Nephron progenitor cell (in vitro differentiated cells): Measurements from ENCODE around the gene CLDN10.
A peak's percentile ranks its signal among the peaks of the same experiment; 100 is the strongest.

Source experiments
- DNase-seq: peaks from one replicate; pipeline ENCODE4 v3.0.0; 2021
- H3K27ac Mint-ChIP-seq: 2 replicates; pipeline ENCODE4 v1.8.0; 2021; ENCODE audit warnings: mild to moderate bottlenecking, moderate library complexity, mixed read lengths
- H3K27me3 Mint-ChIP-seq: 2 replicates; pipeline ENCODE4 v1.8.0; 2021; ENCODE audit warnings: mild to moderate bottlenecking, low read depth, mixed read lengths; ENCODE audit not compliant: poor library complexity
- H3K36me3 Mint-ChIP-seq: 2 replicates; pipeline ENCODE4 v1.8.0; 2021; ENCODE audit warnings: low read depth, mixed read lengths
- H3K4me1 Mint-ChIP-seq: 2 replicates; pipeline ENCODE4 v1.8.0; 2021; ENCODE audit warnings: mixed read lengths
- H3K4me3 Mint-ChIP-seq: 2 replicates; pipeline ENCODE4 v1.8.0; 2021; ENCODE audit warnings: mild to moderate bottlenecking, moderate library complexity, mixed read lengths
- H3K9me3 Mint-ChIP-seq: 2 replicates; pipeline ENCODE4 v1.8.0; 2021; ENCODE audit warnings: mild to moderate bottlenecking, moderate library complexity, mixed read lengths
- CTCF ChIP-seq: fragments of 200-600 bp; sonication (generic); IDR thresholded peaks from 2 replicates; pipeline ENCODE4 v1.5.0; 2021; ENCODE audit warnings: antibody characterized with exemption

Gene CLDN10

GRCh38 chr13:95624020-95624419, 71.5 kb downstream of the CLDN10 start:
- peak; percentile 66 for TF ChIP-seq CTCF
- Mint-ChIP-seq H3K27me3 (peaks cover 4% of the 10 kb centered on the region), H3K9me3 (peaks cover 8% of the 10 kb centered on the region), H3K36me3 (peaks cover 81% of the 10 kb centered on the region), H3K4me1 (peaks cover 6% of the 10 kb centered on the region), H3K27ac (peak overlapping the region; percentile 86), H3K4me3 (no peak overlapping the region)
- peak; percentile 37 for DNase-seq

DNA sequence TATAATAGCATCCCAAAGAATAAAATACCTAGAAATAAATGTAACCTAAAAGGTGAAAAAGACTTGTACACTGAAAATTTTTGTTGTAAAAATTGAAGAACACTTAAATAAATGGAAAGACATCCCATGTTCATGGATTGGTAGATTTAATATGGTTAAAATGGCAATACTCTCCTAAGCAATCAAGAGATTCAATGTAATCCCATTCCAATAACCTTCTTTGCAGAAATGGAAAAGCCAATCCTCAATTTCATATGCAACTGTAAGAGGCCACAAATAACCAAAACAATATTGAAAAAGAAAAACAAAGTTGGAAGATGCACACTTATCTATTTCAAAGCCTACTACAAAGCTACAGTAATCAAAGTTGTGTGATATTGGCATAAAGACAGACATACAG, 74.2 kb downstream of the CLDN10 start:
- H3K27ac Mint-ChIP-seq = no peak overlapping the region
- peaks cover 6% of the 10 kb centered on the region for H3K4me1 Mint-ChIP-seq
- no peak overlapping the region for H3K4me3 Mint-ChIP-seq
- H3K9me3 Mint-ChIP-seq = peaks cover 8% of the 10 kb centered on the region
- no peak for TF ChIP-seq CTCF
- no peak for DNase-seq
- peaks cover 4% of the 10 kb centered on the region for H3K27me3 Mint-ChIP-seq
- H3K36me3 Mint-ChIP-seq = peaks cover 82% of the 10 kb centered on the region

DNA sequence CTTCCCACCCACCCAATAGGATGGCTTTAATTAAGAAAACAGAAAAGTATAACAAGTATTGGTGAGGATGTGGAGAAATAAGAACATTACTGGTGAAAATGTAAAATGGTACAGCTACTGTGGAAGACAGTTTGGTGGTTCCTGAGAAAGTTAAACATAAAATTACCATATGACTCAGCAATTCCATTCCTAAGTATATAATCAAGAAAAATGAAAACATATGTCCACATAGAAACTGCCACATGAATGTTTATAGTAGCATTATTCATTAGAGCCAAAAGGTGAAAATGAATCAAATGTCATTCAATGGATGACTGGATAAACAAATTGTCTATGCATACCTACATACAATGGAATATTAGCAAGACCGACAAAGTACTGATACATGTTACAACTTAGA, 75.1 kb downstream of the CLDN10 start:
- no peak for DNase-seq
- H3K4me1 Mint-ChIP-seq = peaks cover 6% of the 10 kb centered on the region
- H3K4me3 Mint-ChIP-seq = no peak overlapping the region
- H3K9me3 Mint-ChIP-seq = peaks cover 8% of the 10 kb centered on the region
- TF ChIP-seq CTCF = no peak
- peaks cover 4% of the 10 kb centered on the region for H3K27me3 Mint-ChIP-seq
- H3K36me3 Mint-ChIP-seq = peaks cover 83% of the 10 kb centered on the region
- H3K27ac Mint-ChIP-seq = no peak overlapping the region

DNA sequence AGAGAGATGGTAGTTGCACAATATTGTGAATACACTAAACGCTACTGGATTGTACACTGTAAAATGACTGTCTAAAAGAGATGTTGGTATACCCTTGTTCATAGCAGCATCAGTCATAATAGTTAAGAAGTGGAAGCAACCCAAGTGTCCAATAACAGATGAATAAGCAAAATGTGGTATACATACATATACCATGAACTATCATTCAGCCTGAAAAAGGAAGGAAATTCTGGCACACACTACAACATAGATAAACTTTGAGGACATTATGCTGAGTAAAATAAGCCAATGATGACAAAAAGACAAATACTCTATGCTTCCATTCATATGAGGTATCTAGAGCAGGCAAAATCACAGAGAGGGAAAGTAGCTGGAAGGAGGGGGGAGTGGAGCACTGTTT, 76.0 kb downstream of the CLDN10 start:
- Mint-ChIP-seq H3K27ac (no peak overlapping the region), H3K4me3 (no peak overlapping the region)

DNA sequence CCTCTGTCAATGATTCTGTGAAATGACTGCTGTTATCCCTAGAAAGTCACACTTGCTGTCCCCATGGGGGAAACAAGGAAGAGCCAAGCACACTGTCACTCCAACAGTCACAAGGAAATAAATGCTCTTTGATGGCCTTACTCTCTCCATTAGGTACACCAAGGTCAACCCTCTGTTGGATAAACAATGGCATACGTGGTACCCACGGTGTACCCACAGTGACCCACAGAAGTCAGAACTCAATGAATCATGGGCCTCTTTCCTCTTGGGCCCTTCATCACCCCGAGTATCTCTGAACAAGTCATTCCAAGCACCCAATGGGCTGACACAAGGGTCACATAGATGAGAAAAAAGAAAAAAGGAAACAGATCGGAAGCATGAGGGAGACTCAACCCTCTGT, 76.6 kb downstream of the CLDN10 start:
- no peak overlapping the region for H3K4me3 Mint-ChIP-seq
- H3K9me3 Mint-ChIP-seq = peaks cover 8% of the 10 kb centered on the region
- peaks cover 4% of the 10 kb centered on the region for H3K27me3 Mint-ChIP-seq
- DNase-seq = no peak
- peaks cover 87% of the 10 kb centered on the region for H3K36me3 Mint-ChIP-seq
- H3K27ac Mint-ChIP-seq = no peak overlapping the region
- no peak for TF ChIP-seq CTCF
- H3K4me1 Mint-ChIP-seq = peaks cover 6% of the 10 kb centered on the region

More for the DNA sequence above, 76.0 kb downstream of the CLDN10 start:
- Mint-ChIP-seq H3K36me3 (peaks cover 84% of the 10 kb centered on the region), H3K9me3 (peaks cover 8% of the 10 kb centered on the region), H3K4me1 (peaks cover 6% of the 10 kb centered on the region), H3K27me3 (peaks cover 4% of the 10 kb centered on the region)
- DNase-seq = no peak
- no peak for TF ChIP-seq CTCF
